Ovary (tissue), 9 donors: ENCODE measurements around the gene PPL. TPM values are rescaled to one million over a fixed set of nuclear protein-coding genes. Genes with fewer than 3 reads are reported as not detected.

Experiments
- DNase-seq, 5 donors: peaks; one replicate each; pipeline ENCODE4 v3.0.0-alpha.2; 2019 to 2020
- H3K27ac ChIP-seq, 2 donors: fragments of 200-600 bp; one replicate each; pipeline versions ENCODE4 v1.5.1 to v1.8.0; 2019 to 2022
- H3K27me3 ChIP-seq: fragments of 200-600 bp; one replicate; pipeline ENCODE4 v1.8.0; 2022
- H3K36me3 ChIP-seq: fragments of 200-600 bp; sonication (generic); one replicate; pipeline ENCODE4 v1.5.1; 2019
- H3K4me1 ChIP-seq: one replicate; pipeline ENCODE4 v1.8.1; 2013; ENCODE audit warnings: mild to moderate bottlenecking, moderate library complexity; ENCODE audit not compliant: insufficient read depth
- H3K4me3 ChIP-seq: fragments of 200-600 bp; sonication (generic); one replicate; pipeline ENCODE4 v1.5.1; 2017
- H3K9me3 ChIP-seq, 2 donors: fragments of 200-600 bp in 1 of 2; sonication (generic) in 1 of 2; one replicate each; pipeline versions ENCODE4 v1.5.1 to v1.8.1; 2013 to 2019; ENCODE audit warnings: mild to moderate bottlenecking in 1 of 2, moderate library complexity in 1 of 2
- EP300 ChIP-seq: sonication (generic); formaldehyde crosslinking; IDR thresholded peaks from one replicate; pipeline ENCODE4 v1.6.1; 2017; ENCODE audit warnings: antibody characterized with exemption
- POLR2A ChIP-seq: fragments of 450-650 bp; IDR thresholded peaks from one replicate; pipeline ENCODE4 v1.6.1; 2017; ENCODE audit warnings: antibody characterized with exemption, mild to moderate bottlenecking, moderate library complexity
- WGBS, 3 donors: extraction: QIAGEN DNeasy Blood & Tissue Kit in 1 of 3; methylation state at CpG; one replicate each; pipeline versions ENCODE4 v1.1.5 to v1.1.7; 2013 to 2017; 5-methylcytosine and 5-hydroxymethylcytosine counted together
- intact Hi-C, 4 donors: fragments of 100-400 bp; cut with DNase I; formaldehyde crosslinking; loops; one replicate each; pipeline versions ENCODE4 v1.11.0 to v1.15.1; 2022 to 2023
- polyA plus RNA-seq, 2 donors: library from polyadenylated mRNA; stranded (reverse); fragments of 200-250 nt in 1 of 2; fragments of 350-450 nt in 1 of 2; fragmentation: Illumina TruSeq in 1 of 2; extraction: RNeasy Lipid Tissue Mini Kit (QIAGEN cat#74804) in 1 of 2; gene quantifications; one replicate each; pipeline ENCODE4 v1.2.3, GENCODE V29; 2013 to 2014
- total RNA-seq, 7 donors: library from RNA; depleted of rRNA in 2 of 7; stranded (reverse); fragments of >200 nt in 2 of 7; fragmentation: NEBNext Ultra II Directional in 3 of 7; extraction: Animal tissue kit (Norgen Biotek cat#: 25700) in 3 of 7; gene quantifications; one replicate each; pipeline versions ENCODE4 v1.1.0 to v1.2.4, GENCODE V29; 2016 to 2023
- TF ChIP-seq, protein P1 (sequence below), 3 donors: fragments of 450-650 bp in 2 of 3; fragments of 200-600 bp in 1 of 3; IDR thresholded peaks; one replicate each; pipeline versions ENCODE4 v1.5.1 to v1.8.0; 2016 to 2022; ENCODE audit warnings: antibody characterized with exemption in 3 of 3, mild to moderate bottlenecking in 1 of 3
- donor health status: DM: no; HTN: no; CAD: no; lungs with moderate emphysema.
- donor health status: DM: no; HTN: no; CAD: no.
- donor health status: Bipolar disorder and iron deficiency.
- donor health status: DM: yes; HTN: yes; CAD: no.
- donor health status: DM: no; HTN: no; CAD: no.
- donor health status: DM: yes; HTN: yes; CAD: no.

PPL gene
- total and polyA plus RNA-seq, 9 donors: 4.2 to 37.8 (median 9.1) TPM

DNA sequence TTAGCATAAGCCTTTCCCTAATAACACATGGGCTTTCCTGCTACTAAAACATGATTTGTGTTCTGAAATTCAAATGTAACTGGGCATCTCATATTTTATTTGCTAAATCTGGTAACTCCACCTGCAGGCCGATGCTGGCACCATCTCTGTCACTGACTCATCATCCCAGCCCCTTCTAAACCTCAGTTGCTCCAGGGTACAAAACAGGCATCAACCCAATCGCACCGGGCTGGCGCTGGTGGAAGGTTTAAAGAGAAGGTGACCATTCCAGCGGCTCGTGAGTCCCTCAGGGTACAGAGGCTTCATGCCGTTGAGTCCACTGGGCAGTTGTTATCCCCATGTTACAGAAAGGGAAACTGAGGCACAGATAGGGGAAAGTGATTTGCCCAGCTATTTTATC lies 27.1 kb downstream of the PPL start:
- Histone ChIP-seq H3K27ac (no peak overlapping the region), H3K36me3 (no peaks in the 10 kb centered on the region), H3K9me3 (no peaks in the 10 kb centered on the region), H3K4me3 (no peak overlapping the region), H3K27me3 (no peaks in the 10 kb centered on the region), H3K4me1 (peaks cover 6% of the 10 kb centered on the region)
- intact Hi-C loops: no loop called here
- TF ChIP-seq, protein P1, sequence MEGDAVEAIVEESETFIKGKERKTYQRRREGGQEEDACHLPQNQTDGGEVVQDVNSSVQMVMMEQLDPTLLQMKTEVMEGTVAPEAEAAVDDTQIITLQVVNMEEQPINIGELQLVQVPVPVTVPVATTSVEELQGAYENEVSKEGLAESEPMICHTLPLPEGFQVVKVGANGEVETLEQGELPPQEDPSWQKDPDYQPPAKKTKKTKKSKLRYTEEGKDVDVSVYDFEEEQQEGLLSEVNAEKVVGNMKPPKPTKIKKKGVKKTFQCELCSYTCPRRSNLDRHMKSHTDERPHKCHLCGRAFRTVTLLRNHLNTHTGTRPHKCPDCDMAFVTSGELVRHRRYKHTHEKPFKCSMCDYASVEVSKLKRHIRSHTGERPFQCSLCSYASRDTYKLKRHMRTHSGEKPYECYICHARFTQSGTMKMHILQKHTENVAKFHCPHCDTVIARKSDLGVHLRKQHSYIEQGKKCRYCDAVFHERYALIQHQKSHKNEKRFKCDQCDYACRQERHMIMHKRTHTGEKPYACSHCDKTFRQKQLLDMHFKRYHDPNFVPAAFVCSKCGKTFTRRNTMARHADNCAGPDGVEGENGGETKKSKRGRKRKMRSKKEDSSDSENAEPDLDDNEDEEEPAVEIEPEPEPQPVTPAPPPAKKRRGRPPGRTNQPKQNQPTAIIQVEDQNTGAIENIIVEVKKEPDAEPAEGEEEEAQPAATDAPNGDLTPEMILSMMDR (IDR thresholded peaks at IDR 0.05): no peak
- TF ChIP-seq EP300 (no peak), POLR2A (no peak)
- 85 to 90% (median 88%) methylated on average over 7 of the region's 7 CpGs for WGBS, 3 donors
- DNase-seq: no peak

DNA sequence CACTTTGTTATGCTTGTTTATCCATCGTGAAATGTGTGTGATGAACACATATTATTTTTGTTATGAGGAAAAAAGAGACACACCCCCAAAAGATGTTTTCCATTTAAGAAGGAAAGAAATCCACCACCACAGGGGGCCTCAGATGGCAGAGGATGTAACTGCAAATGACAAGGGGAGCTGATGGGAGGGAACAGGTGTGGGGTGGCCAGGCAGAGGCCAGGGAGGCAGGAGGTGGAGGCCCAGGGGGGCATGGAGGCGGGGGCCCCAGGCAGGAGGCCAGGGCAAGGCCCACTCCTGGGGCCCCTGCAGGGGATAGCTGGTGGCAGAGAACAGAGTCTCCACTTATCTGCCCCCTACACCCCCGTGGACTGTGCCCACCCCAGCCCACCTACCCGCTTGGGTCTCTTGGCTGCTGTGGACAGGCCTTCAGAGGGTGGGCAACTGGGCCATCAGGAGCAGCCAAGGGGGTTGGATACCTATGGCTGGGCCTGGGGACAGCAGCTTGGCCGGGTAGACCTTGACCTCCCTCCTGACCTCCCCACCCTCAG lies 28.0 kb downstream of the PPL start:
- 75 to 85% (median 77%) methylated on average over 5 of the region's 5 CpGs for WGBS, 3 donors
- Histone ChIP-seq H3K27me3 (no peaks in the 10 kb centered on the region), H3K36me3 (no peaks in the 10 kb centered on the region), H3K9me3 (no peaks in the 10 kb centered on the region), H3K27ac (no peak overlapping the region), H3K4me3 (no peak overlapping the region), H3K4me1 (peaks cover 6% of the 10 kb centered on the region)
- intact Hi-C loops: no loop called here
- no peak for DNase-seq
- TF ChIP-seq POLR2A: no peak
- no peak for TF ChIP-seq EP300
- TF ChIP-seq, protein P1 (IDR thresholded peaks at IDR 0.05): no peak

DNA sequence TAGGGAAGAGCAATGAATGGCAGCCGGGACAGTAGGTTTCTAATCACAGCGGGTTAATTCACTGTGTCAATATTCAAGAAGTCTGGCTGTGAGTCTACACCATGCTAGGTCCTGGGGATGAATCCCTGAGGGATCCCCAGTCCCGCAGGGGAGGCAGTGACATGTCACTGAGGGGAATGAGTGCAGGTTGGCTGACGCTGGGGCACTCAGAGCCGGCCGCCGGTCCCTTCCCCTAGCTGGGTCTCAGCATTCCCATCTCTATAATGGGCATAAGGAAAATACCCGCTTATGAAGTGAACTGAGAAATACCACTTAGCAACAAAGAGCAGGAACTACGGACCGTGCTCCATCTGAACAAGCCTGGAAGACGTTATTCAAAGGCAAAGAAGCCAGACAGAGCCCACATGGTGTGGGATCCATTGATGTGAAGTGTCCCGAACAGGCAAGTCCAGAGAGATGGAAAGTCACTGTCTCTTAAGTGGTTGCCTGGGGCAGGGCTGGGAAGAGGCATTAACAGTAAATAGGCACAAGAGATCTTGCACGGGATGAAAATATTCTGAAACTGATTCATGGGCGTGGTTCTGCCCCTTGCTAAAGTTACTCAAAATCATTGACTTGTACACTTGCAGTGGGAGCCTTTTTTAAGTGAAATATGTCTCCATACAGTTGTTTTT lies 31.9 kb downstream of the PPL start:
- intact Hi-C loops: no loop called here
- no peaks in the 10 kb centered on the region for H3K9me3 ChIP-seq

DNA sequence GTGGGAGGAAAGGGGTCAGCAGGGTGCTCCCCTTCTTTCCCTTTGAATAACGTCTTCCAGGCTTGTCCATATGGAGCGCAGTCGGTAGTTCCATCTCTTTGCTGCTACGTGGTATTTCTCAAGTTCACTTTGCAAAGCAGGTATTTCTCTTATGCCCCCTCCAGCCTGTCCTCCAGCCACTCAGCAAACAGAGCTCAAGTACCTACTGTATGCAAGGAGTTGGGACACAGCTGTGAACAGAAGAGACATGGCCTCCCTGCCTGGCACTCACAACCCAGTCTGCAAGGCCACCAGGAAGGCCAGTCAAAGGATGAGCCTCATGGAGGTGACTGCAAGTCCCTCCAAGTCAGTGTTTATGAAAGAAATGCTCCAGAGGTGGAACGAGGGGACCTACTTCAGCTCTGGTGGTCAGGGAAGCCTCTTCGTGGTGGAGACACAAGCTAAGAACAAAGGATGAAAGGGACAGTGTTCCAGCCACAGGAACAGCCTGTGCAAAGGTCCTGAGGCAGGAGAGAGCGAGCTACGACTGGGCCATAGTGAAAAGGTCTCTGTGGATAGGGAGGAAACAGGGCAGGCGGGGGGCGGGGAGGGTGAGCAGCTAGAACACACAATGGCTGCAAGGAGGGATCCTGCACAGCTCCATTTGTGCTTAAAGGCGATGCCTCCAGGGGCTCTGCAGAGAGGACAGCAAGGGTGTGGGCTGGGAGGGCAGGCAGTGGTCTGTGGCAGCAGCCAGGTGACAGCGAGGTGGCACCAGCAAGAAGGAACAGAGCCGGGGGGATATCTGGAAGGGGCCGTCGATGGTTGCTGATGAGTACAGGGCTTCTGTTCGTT lies 32.6 kb downstream of the PPL start:
- Histone ChIP-seq H3K9me3 (no peaks in the 10 kb centered on the region), H3K4me1 (no peaks in the 10 kb centered on the region), H3K4me3 (no peak overlapping the region), H3K36me3 (no peaks in the 10 kb centered on the region), H3K27me3 (no peaks in the 10 kb centered on the region), H3K27ac (no peak overlapping the region)
- no peak for DNase-seq
- intact Hi-C loops: no loop called here
- WGBS, 3 donors: 72 to 77% (median 75%) methylated on average over 16 of the region's 16 CpGs
- TF ChIP-seq POLR2A: no peak
- TF ChIP-seq EP300: no peak
- TF ChIP-seq, protein P1 (IDR thresholded peaks at IDR 0.05): no peak

More for the DNA sequence above, 31.9 kb downstream of the PPL start:
- H3K36me3 ChIP-seq: no peaks in the 10 kb centered on the region
- no peaks in the 10 kb centered on the region for H3K27me3 ChIP-seq
- WGBS, 3 donors: 82 to 88% (median 84%) methylated on average over 14 of the region's 14 CpGs
- H3K27ac ChIP-seq: no peak overlapping the region
- H3K4me3 ChIP-seq: no peak overlapping the region
- no peaks in the 10 kb centered on the region for H3K4me1 ChIP-seq
- DNase-seq: no peak
- TF ChIP-seq POLR2A (no peak), EP300 (no peak)
- TF ChIP-seq, protein P1 (IDR thresholded peaks at IDR 0.05): no peak
